Pancreas (tissue), 10 donors: ENCODE data around the gene CAPN12. TPM values are rescaled to one million over a fixed set of nuclear protein-coding genes. Genes with fewer than 3 reads are reported as not detected.

Source experiments
- ATAC-seq, 4 donors: fragments of 200-7000 bp; cut with Tn5 transposase; one replicate each; pipeline versions ENCODE4 v1.8.0 to v1.9.1; 2020; ENCODE audit warnings: mild to moderate bottlenecking in 4 of 4, moderate library complexity in 4 of 4
- DNase-seq, 6 donors: peaks; one replicate each; pipeline ENCODE4 v3.0.0-alpha.2; 2020
- FAIRE-seq: peaks from 2 replicates; lab custom pipeline; 2012; peaks lifted over from hg19 to GRCh38; lab: Jason Lieb, UNC
- H3K27ac ChIP-seq, 4 donors: fragments of 200-600 bp; sonication (generic); 1 replicate in 3 of 4; 2 replicates in 1 of 4; pipeline versions ENCODE4 v1.5.0 to v1.8.0; 2020
- H3K27me3 ChIP-seq, 4 donors: fragments of 200-600 bp; one replicate each; pipeline ENCODE4 v1.8.0; 2021
- H3K36me3 ChIP-seq, 3 donors: fragments of 200-600 bp; sonication (generic) in 1 of 3; one replicate each; pipeline versions ENCODE4 v1.5.0 to v1.8.0; 2020 to 2021
- H3K4me1 ChIP-seq, 3 donors: fragments of 200-600 bp; one replicate each; pipeline ENCODE4 v1.8.0; 2021
- H3K4me3 ChIP-seq, 4 donors: fragments of 200-600 bp; sonication (generic) in 2 of 4; one replicate each; pipeline versions ENCODE4 v1.5.0 to v1.8.0; 2020 to 2021
- H3K9me3 ChIP-seq, 4 donors: fragments of 200-600 bp; one replicate each; pipeline ENCODE4 v1.8.0; 2021
- WGBS, 2 donors: extraction: QIAGEN DNeasy Blood & Tissue Kit; methylation state at CpG; one replicate each; pipeline ENCODE4 v1.1.7; 2013; 5-methylcytosine and 5-hydroxymethylcytosine counted together
- intact Hi-C, 3 donors: fragments of 100-400 bp; cut with DNase I; formaldehyde crosslinking; loops; one replicate each; pipeline versions ENCODE4 v1.11.1 to v1.14.2; 2022
- polyA plus RNA-seq, 2 donors: library from polyadenylated mRNA; stranded (reverse); fragments of 200-250 nt; gene quantifications; one replicate each; pipeline ENCODE4 v1.2.3, GENCODE V29; 2013
- total RNA-seq, 6 donors: library from RNA; stranded (reverse); fragmentation: NEBNext Ultra II Directional in 4 of 6; extraction: Animal tissue kit (Norgen Biotek cat#: 25700) in 4 of 6; gene quantifications; one replicate each; pipeline versions ENCODE4 v1.2.1 to v1.2.4, GENCODE V29; 2021 to 2023
- TF ChIP-seq, protein P1 (sequence below), 4 donors: fragments of 200-600 bp; sonication (generic) in 3 of 4; IDR thresholded peaks; one replicate each; pipeline versions ENCODE4 v1.5.0 to v1.8.0; 2021; ENCODE audit warnings: antibody characterized with exemption in 4 of 4
- donor health status: healthy with polysubstance abuse.
- donor health status: DM: no; HTN: no; CAD: no; lungs with moderate emphysema.
- donor health status: DM: no; HTN: no; CAD: no.
- donor health status: control.
- donor health status: control.
- donor health status: Bipolar disorder and iron deficiency.
- donor health status: DM: yes; HTN: yes; CAD: no.
- donor health status: DM: no; HTN: no; CAD: no.
- donor health status: DM: no; HTN: no; CAD: no.
- donor health status: DM: yes; HTN: yes; CAD: no.

CAPN12 gene
- total and polyA plus RNA-seq, 8 donors: 2.3 to 46.3 (median 8.0) TPM

DNA sequence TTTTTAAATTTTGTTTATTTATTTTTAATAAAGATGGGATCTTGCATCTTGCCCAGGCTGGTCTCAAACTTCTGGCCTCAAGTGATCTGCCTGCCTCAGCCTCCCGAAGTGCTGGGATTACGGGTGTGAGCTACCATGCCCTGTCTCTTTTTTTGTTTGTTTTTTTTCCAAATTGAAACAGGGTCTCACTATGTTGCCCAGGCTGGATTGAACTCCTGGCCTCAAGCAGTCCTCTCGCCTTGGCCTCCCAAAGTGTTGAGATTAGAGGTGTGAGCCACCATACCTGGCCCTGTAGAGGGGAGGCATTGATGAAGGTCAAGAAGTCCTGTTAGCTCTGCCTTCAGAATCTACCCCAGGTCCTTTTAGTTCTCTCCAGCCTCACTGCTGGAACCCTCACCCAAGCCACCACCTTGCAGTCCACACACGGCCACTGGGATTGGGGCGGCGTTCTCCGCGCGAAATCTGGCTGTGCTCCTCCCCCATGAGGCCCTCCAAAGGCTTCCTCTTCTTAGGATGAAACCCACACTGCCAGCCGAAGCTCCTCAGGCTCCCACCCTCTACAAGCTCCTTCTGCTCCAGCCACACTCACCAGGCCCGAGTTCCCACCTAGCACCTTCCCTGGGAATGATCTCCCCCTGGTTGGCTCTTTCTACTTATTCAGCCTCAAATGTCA, 61.9 kb downstream of the CAPN12 start:
- Histone ChIP-seq H3K27me3 (no peaks in the 10 kb centered on the region), H3K4me3 (no peak overlapping the region), H3K27ac (peak overlapping the region; percentile 89 to 99 (median 96)), H3K4me1 (peaks cover 59 to 81% (median 73%) of the 10 kb centered on the region in 3 donors), H3K36me3 (no peaks in the 10 kb centered on the region), H3K9me3 (no peaks in the 10 kb centered on the region)
- FAIRE-seq: no peak
- no peak for ATAC-seq
- DNase-seq: peak in 1 of 6 donors; percentile 54
- WGBS, 2 donors: 94 to 97% methylated on average over 11 of the region's 11 CpGs
- intact Hi-C loops: no loop called here
- TF ChIP-seq, protein P1, sequence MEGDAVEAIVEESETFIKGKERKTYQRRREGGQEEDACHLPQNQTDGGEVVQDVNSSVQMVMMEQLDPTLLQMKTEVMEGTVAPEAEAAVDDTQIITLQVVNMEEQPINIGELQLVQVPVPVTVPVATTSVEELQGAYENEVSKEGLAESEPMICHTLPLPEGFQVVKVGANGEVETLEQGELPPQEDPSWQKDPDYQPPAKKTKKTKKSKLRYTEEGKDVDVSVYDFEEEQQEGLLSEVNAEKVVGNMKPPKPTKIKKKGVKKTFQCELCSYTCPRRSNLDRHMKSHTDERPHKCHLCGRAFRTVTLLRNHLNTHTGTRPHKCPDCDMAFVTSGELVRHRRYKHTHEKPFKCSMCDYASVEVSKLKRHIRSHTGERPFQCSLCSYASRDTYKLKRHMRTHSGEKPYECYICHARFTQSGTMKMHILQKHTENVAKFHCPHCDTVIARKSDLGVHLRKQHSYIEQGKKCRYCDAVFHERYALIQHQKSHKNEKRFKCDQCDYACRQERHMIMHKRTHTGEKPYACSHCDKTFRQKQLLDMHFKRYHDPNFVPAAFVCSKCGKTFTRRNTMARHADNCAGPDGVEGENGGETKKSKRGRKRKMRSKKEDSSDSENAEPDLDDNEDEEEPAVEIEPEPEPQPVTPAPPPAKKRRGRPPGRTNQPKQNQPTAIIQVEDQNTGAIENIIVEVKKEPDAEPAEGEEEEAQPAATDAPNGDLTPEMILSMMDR (IDR thresholded peaks at IDR 0.05): no peak

Other genes starting within 250 kb of the CAPN12 start
- 1 to 10 TPM in 5 of 6 donors, under 1 TPM in 1; 0.79 to 3.8 (median 2.6) TPM for gene MAP4K1, start 126.5 kb downstream of the CAPN12 start, total RNA-seq
- gene MAP4K1, start 126.5 kb downstream of the CAPN12 start, polyA plus RNA-seq: 10 to 100 TPM in 1 of 2 donors, 1 to 10 TPM in 1; 2.6 to 43.4 TPM
- 100 to 1,000 TPM in 5 of 6 donors, 10 to 100 TPM in 1; 93.5 to 140 (median 131) TPM for gene EIF3K, start 125.3 kb downstream of the CAPN12 start, total RNA-seq
- 100 to 1,000 TPM; 107 to 162 TPM for gene EIF3K, start 125.3 kb downstream of the CAPN12 start, polyA plus RNA-seq
- gene ACTN4, start 96.8 kb downstream of the CAPN12 start, total RNA-seq: 100 to 1,000 TPM; 137 to 284 (median 189) TPM
- gene ACTN4, start 96.8 kb downstream of the CAPN12 start, polyA plus RNA-seq: 100 to 1,000 TPM in 1 of 2 donors, 10 to 100 TPM in 1; 98.2 to 195 TPM
- not detected for gene LGALS7, start 29.0 kb upstream of the CAPN12 start, total RNA-seq
- not detected for gene LGALS7, start 29.0 kb upstream of the CAPN12 start, polyA plus RNA-seq
- gene LGALS7B, start 44.7 kb upstream of the CAPN12 start, total RNA-seq: not detected
- gene LGALS7B, start 44.7 kb upstream of the CAPN12 start, polyA plus RNA-seq: under 1 TPM in 1 of 2 donors, not detected in 1; 0.38 TPM
- gene LGALS4, start 68.5 kb upstream of the CAPN12 start, total RNA-seq: 10 to 100 TPM; 14.2 to 87.7 (median 63.7) TPM
- 100 to 1,000 TPM in 1 of 2 donors, 10 to 100 TPM in 1; 80.9 to 135 TPM for gene LGALS4, start 68.5 kb upstream of the CAPN12 start, polyA plus RNA-seq
- 100 to 1,000 TPM in 1 of 6 donors, 10 to 100 TPM in 5; 70.7 to 126 (median 92.5) TPM for gene ECH1, start 87.3 kb upstream of the CAPN12 start, total RNA-seq
- 100 to 1,000 TPM; 112 to 197 TPM for gene ECH1, start 87.3 kb upstream of the CAPN12 start, polyA plus RNA-seq
- gene HNRNPL, start 105.5 kb upstream of the CAPN12 start, total RNA-seq: 100 to 1,000 TPM in 4 of 6 donors, 10 to 100 TPM in 2; 97.0 to 161 (median 129) TPM
- 100 to 1,000 TPM in 1 of 2 donors, 10 to 100 TPM in 1; 89.2 to 128 TPM for gene HNRNPL, start 105.5 kb upstream of the CAPN12 start, polyA plus RNA-seq
- 10 to 100 TPM in 4 of 6 donors, 1 to 10 TPM in 2; 6.5 to 16.9 (median 10.5) TPM for gene RINL, start 133.8 kb upstream of the CAPN12 start, total RNA-seq
- gene RINL, start 133.8 kb upstream of the CAPN12 start, polyA plus RNA-seq: 10 to 100 TPM; 17.6 to 26.2 TPM
- 10 to 100 TPM; 16.2 to 27.0 (median 19.0) TPM for gene SIRT2, start 155.1 kb upstream of the CAPN12 start, total RNA-seq
- 10 to 100 TPM; 33.5 to 44.4 TPM for gene SIRT2, start 155.1 kb upstream of the CAPN12 start, polyA plus RNA-seq
- 10 to 100 TPM in 2 of 6 donors, 1 to 10 TPM in 4; 6.8 to 14.3 (median 9.3) TPM for gene NFKBIB, start 155.5 kb upstream of the CAPN12 start, total RNA-seq
- gene NFKBIB, start 155.5 kb upstream of the CAPN12 start, polyA plus RNA-seq: 10 to 100 TPM; 12.3 to 26.8 TPM
- under 1 TPM in 5 of 6 donors, not detected in 1; 0.17 to 0.22 (median 0.19) TPM for gene CCER2, start 167.7 kb upstream of the CAPN12 start, total RNA-seq
- 1 to 10 TPM; 1.2 to 3.3 TPM for gene CCER2, start 167.7 kb upstream of the CAPN12 start, polyA plus RNA-seq
- 10 to 100 TPM in 5 of 6 donors, 1 to 10 TPM in 1; 8.8 to 21.8 (median 14.0) TPM for gene SARS2, start 186.3 kb upstream of the CAPN12 start, total RNA-seq
- gene SARS2, start 186.3 kb upstream of the CAPN12 start, polyA plus RNA-seq: 10 to 100 TPM; 73.2 to 80.6 TPM
- gene MRPS12, start 186.5 kb upstream of the CAPN12 start, total RNA-seq: 10 to 100 TPM in 5 of 6 donors, 1 to 10 TPM in 1; 9.8 to 17.5 (median 14.0) TPM
- gene MRPS12, start 186.5 kb upstream of the CAPN12 start, polyA plus RNA-seq: 10 to 100 TPM; 13.8 to 19.5 TPM
- gene FBXO17, start 231.3 kb upstream of the CAPN12 start, total RNA-seq: 10 to 100 TPM in 1 of 6 donors, 1 to 10 TPM in 5; 5.8 to 10.1 (median 7.4) TPM
- 10 to 100 TPM; 11.8 to 13.8 TPM for gene FBXO17, start 231.3 kb upstream of the CAPN12 start, polyA plus RNA-seq